Activated T-helper 2 cell treated with anti-CD3 and anti-CD28 coated beads, Interferon-gamma antibody, Interleukin-2, Interleukin-4, amounts not matched to agents 10 μg/mL and 5 μg/mL and 100 μg/mL, durations not matched to agents 14 hours and 24 hours and 36 hours (primary cell): Measurements from ENCODE around the gene SNX8. TPM values are rescaled to one million over a fixed set of nuclear protein-coding genes. Genes with fewer than 3 reads are reported as not detected.

Experiments used
- DNase-seq: peaks from one replicate; pipeline ENCODE4 v3.0.0; 2021; ENCODE audit warnings: low spot score
- H3K27ac Mint-ChIP-seq: one replicate; pipeline ENCODE4 v1.8.0; 2021; ENCODE audit warnings: mixed read lengths
- H3K27me3 Mint-ChIP-seq: one replicate; pipeline ENCODE4 v1.8.0; 2021; ENCODE audit warnings: low read depth, mixed read lengths
- H3K36me3 Mint-ChIP-seq: one replicate; pipeline ENCODE4 v1.8.0; 2021; ENCODE audit warnings: low read depth, mixed read lengths
- H3K4me1 Mint-ChIP-seq: one replicate; pipeline ENCODE4 v1.8.0; 2021; ENCODE audit warnings: low read depth, mixed read lengths
- H3K4me3 Mint-ChIP-seq: one replicate; pipeline ENCODE4 v1.8.0; 2021; ENCODE audit warnings: low read depth, mild to moderate bottlenecking, moderate library complexity, mixed read lengths
- H3K9me3 Mint-ChIP-seq: one replicate; pipeline ENCODE4 v1.8.0; 2021; ENCODE audit warnings: mixed read lengths
- intact Hi-C: fragments of 100-400 bp; cut with micrococcal nuclease; formaldehyde crosslinking; loops from one replicate; pipeline ENCODE4 v1.15.1; 2023
- total RNA-seq: library from RNA; stranded (reverse); gene quantifications from 2 replicates; pipeline ENCODE4 v1.2.3, GENCODE V29; 2022

Gene SNX8
- total RNA-seq, 1 donor from 2014 or later = 38.7 TPM

GRCh38 chr7:2214636-2215035 lies 99.6 kb downstream of the SNX8 start:
- intact Hi-C loops = no loop called here
- H3K4me3 Mint-ChIP-seq = no peak overlapping the region
- no peak for DNase-seq
- no peaks in the 10 kb centered on the region for H3K9me3 Mint-ChIP-seq
- peaks cover 3% of the 10 kb centered on the region for H3K4me1 Mint-ChIP-seq
- H3K27me3 Mint-ChIP-seq = no peaks in the 10 kb centered on the region
- H3K36me3 Mint-ChIP-seq = peaks cover 46% of the 10 kb centered on the region
- no peak overlapping the region for H3K27ac Mint-ChIP-seq

DNA sequence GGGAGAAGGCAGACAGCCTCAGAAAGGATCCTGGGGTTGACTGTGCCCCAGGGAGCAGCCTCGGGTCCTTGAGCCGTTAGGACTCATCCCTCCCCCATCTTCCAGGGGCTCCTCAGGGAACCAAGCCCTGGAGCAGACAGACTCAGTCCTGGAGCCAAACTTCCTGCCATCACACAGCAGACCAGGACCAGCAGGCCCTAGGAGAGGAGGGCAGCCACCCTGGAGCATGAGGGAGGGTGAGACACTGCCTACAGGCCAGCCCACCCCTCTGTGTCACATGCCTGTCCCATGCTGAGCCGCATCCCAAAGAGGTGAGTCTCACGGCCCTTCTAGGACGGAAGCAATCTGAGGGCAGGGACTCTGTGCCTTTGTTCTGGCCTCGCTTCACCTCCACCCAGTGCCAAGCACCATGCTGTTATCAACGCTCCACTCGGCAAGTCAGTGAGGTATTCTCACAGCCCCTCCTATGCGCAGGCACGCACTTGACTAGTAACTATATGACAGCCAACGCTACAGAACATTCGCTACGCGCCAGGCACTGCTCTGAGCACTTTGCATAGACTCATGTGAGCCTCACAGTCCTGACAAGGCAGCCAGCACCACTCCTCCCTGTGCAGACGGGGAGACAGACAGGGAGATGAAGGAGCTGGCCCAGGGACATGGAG lies 100.6 kb downstream of the SNX8 start:
- no peaks in the 10 kb centered on the region for H3K27me3 Mint-ChIP-seq
- intact Hi-C loops = no loop called here
- DNase-seq = no peak
- peaks cover 46% of the 10 kb centered on the region for H3K36me3 Mint-ChIP-seq
- H3K27ac Mint-ChIP-seq = peak overlapping the region; percentile 67
- H3K9me3 Mint-ChIP-seq = no peaks in the 10 kb centered on the region
- H3K4me3 Mint-ChIP-seq = no peak overlapping the region
- peaks cover 3% of the 10 kb centered on the region for H3K4me1 Mint-ChIP-seq

DNA sequence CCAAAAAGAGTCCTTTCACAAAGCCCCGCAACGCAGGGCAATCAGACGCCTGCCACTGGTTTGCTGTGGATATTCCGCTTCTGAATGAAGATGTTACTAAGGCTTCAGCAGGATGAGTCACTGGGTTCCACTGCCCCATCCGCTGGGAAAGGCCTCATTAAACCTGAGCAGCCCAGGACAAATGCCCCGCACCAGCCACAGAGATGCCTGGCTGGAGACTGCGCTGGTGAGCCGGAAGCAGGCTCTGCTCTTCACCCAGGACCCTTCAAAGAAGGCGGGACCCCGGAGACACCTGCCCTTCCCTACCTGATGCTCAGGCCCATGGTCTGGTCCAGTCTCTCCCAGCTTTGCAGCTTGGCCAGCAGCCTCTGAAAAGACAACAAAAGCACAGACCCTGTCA lies 101.3 kb downstream of the SNX8 start:
- no peak for DNase-seq
- H3K9me3 Mint-ChIP-seq = no peaks in the 10 kb centered on the region
- H3K27me3 Mint-ChIP-seq = no peaks in the 10 kb centered on the region
- no peak overlapping the region for H3K27ac Mint-ChIP-seq
- H3K36me3 Mint-ChIP-seq = peaks cover 48% of the 10 kb centered on the region
- no peak overlapping the region for H3K4me3 Mint-ChIP-seq
- intact Hi-C loops = no loop called here
- H3K4me1 Mint-ChIP-seq = peaks cover 3% of the 10 kb centered on the region

GRCh38 chr7:2211926-2212325 lies 102.3 kb downstream of the SNX8 start:
- peaks cover 3% of the 10 kb centered on the region for H3K4me1 Mint-ChIP-seq

DNA sequence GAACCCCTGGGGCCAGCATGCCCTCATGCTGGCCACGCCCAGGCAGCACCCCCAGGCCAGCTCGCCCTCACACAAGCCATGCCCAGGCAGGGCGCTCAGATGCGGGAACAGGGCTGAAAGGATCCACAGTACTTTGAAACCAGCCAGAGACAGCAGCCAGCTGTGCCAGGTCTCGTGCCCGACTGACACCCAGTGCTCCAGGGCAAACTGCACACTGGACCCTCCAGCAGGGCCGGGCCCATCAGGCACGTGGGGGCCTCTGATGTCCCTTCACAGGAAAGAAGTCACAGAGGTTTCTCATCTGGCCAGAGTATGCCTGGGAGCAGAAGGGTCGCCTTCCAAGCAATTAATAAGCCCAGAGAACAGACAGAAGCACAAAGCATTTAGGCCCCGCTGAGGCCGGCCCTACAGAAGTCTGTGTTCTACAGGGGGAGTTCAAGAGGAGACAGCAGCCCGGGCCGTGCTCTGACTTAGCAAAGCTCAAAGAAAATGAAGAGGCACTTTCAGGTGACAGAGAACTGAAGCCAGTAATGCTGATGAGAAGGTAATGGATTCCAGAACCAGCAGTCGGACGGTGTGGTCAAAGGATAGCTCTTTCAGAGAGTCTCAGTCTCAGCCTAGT lies 102.9 kb downstream of the SNX8 start:
- DNase-seq = no peak
- H3K9me3 Mint-ChIP-seq = no peaks in the 10 kb centered on the region
- H3K4me3 Mint-ChIP-seq = no peak overlapping the region
- no peak overlapping the region for H3K27ac Mint-ChIP-seq
- peaks cover 3% of the 10 kb centered on the region for H3K4me1 Mint-ChIP-seq
- intact Hi-C loops = no loop called here
- no peaks in the 10 kb centered on the region for H3K27me3 Mint-ChIP-seq
- peaks cover 47% of the 10 kb centered on the region for H3K36me3 Mint-ChIP-seq

More at GRCh38 chr7:2211926-2212325, 102.3 kb downstream of the SNX8 start:
- Mint-ChIP-seq H3K27ac (no peak overlapping the region), H3K9me3 (no peaks in the 10 kb centered on the region), H3K27me3 (no peaks in the 10 kb centered on the region), H3K4me3 (no peak overlapping the region), H3K36me3 (peaks cover 49% of the 10 kb centered on the region)
- no peak for DNase-seq
- intact Hi-C loops = no loop called here

DNA sequence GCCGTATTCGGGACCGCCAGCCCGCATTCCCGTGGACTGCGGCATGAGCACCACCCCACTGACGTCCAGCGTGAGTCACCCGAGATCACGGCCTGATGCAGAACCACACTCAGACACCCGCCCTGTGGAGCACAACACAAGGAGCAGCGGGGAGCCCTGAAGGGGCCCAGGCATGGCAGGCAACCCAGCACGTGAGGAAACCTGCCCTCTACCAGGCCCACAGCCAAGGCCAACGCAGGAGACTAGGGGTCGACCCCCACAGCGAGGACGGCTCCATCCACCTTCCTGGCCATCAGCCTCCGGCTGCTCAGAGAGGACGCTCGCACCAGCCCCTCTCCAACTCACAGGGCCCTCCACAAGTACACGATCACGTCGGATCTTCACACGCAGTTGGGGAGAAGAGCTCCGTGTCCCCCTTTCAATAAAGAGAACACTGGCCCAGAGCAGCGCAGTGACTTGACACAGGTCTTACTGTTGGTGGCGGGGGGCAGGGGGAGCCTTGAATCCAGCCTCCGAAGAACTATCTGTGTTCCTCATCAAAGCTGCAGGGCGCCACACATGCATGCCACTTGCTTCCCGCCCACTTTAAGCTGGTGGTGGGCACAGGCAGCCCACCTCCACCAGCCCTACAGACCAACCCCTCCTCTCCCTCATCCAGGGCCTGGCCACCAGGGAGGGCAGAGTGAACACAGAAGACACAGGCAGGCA lies 103.5 kb downstream of the SNX8 start:
- H3K27me3 Mint-ChIP-seq = no peaks in the 10 kb centered on the region
- no peak overlapping the region for H3K27ac Mint-ChIP-seq
- no peak overlapping the region for H3K4me3 Mint-ChIP-seq
- no peak for DNase-seq
- intact Hi-C loops = no loop called here
- no peaks in the 10 kb centered on the region for H3K9me3 Mint-ChIP-seq
- peaks cover 42% of the 10 kb centered on the region for H3K36me3 Mint-ChIP-seq
- H3K4me1 Mint-ChIP-seq = peaks cover 3% of the 10 kb centered on the region

DNA sequence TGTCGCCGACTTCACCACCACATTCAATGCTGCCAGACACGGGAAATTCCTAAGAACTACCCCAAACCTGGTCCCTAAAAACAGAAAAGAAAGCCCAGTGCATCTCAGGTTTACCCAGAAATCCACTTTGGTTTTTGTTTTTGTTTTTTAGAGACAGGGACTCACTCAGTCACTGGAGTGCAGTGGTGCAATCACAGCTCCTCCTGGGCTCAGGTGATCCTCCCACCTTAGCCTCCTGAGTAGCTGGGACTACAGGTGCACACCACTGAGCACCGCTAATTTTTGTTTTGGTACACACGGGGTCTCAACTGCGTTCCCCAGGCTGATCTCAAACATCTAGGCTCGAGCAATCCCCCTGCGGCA lies 104.3 kb downstream of the SNX8 start:
- Mint-ChIP-seq H3K4me1 (peaks cover 1% of the 10 kb centered on the region), H3K4me3 (no peak overlapping the region), H3K36me3 (peaks cover 37% of the 10 kb centered on the region), H3K27me3 (no peaks in the 10 kb centered on the region), H3K27ac (no peak overlapping the region), H3K9me3 (no peaks in the 10 kb centered on the region)
- intact Hi-C loops = no loop called here
- DNase-seq = no peak

GRCh38 chr7:2209146-2209960 lies 104.9 kb downstream of the SNX8 start:
- DNase-seq = peak; percentile 17
- Mint-ChIP-seq H3K4me3 (no peak overlapping the region), H3K27me3 (no peaks in the 10 kb centered on the region), H3K36me3 (peaks cover 37% of the 10 kb centered on the region), H3K9me3 (no peaks in the 10 kb centered on the region), H3K4me1 (no peaks in the 10 kb centered on the region), H3K27ac (peak overlapping the region; percentile 3)
- intact Hi-C loops = no loop called here

DNA sequence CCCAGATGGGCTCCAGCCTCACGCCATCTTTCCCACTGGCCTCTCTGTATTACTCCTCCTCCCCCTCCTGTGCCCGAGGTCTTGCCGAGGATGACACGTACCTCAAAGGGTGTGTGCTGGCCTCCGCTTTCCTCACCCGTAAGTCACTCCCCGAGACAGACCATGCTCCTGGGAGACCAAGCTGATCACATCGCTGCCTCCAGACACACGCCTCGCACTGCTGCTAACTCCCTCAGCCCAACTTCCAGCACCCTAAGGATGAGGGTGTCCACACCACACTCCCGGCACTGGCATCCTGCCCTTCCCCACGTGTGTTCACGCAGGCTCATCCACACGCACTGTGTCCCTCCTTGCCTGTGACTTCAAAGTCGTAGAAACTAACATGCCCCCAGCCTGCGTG lies 105.5 kb downstream of the SNX8 start:
- Mint-ChIP-seq H3K4me1 (no peaks in the 10 kb centered on the region), H3K36me3 (peaks cover 33% of the 10 kb centered on the region), H3K9me3 (no peaks in the 10 kb centered on the region), H3K4me3 (no peak overlapping the region), H3K27ac (no peak overlapping the region), H3K27me3 (no peaks in the 10 kb centered on the region)
- intact Hi-C loops = no loop called here
- no peak for DNase-seq

GRCh38 chr7:2205036-2205780 lies 109.0 kb downstream of the SNX8 start:
- H3K36me3 Mint-ChIP-seq = peaks cover 25% of the 10 kb centered on the region
- no peak overlapping the region for H3K4me3 Mint-ChIP-seq
- intact Hi-C loops = no loop called here
- H3K27me3 Mint-ChIP-seq = no peaks in the 10 kb centered on the region
- no peak overlapping the region for H3K27ac Mint-ChIP-seq
- no peaks in the 10 kb centered on the region for H3K4me1 Mint-ChIP-seq
- DNase-seq = no peak
- H3K9me3 Mint-ChIP-seq = no peaks in the 10 kb centered on the region

DNA sequence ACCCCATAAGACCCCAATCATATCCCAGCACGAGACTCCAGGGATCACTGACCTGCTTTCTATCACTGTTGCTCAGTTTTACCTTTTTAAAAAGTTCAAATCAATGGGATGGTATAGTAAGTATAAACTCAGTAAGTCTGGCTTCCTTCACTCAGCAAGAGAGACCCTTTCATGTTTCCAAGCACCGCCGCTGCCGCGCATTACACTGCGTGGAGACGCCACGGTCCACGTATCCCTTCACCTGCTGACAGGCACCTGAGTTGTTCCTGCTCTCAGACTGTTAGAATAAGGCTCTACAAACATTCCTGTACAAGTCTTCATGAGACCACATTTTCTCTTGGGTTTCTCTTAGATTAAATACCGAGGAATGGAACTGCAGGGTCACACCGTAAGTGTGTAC lies 109.8 kb downstream of the SNX8 start:
- H3K4me1 Mint-ChIP-seq = no peaks in the 10 kb centered on the region
- no peak overlapping the region for H3K27ac Mint-ChIP-seq
- H3K36me3 Mint-ChIP-seq = peaks cover 27% of the 10 kb centered on the region
- no peaks in the 10 kb centered on the region for H3K27me3 Mint-ChIP-seq
- H3K4me3 Mint-ChIP-seq = no peak overlapping the region
- H3K9me3 Mint-ChIP-seq = no peaks in the 10 kb centered on the region
- DNase-seq = no peak
- intact Hi-C loops = no loop called here

DNA sequence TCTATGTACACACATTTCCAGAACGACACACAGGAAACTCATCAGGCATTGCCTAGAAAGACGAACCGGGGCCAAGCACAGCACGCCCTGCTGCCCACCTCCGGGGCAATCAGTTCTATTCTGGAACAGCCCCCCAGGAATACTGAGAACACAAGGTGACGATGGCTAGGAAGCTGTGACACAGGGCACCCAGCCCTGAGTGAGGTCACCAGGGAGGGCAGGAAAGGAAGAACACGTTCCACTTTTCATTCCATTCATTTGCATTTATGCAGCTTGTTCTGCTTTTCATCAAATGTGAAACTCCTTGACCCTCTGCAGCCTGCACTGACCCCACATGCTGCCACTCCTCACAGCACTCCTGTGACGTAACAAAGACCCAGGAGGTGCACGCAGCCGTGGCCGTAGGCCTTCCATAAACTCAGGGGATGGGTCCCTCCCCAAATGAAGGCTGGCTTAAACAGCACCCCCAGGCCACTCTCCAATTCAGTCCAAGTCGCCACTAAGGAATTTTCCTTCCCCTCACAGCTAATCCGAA lies 110.4 kb downstream of the SNX8 start:
- intact Hi-C loops = no loop called here
- Mint-ChIP-seq H3K27ac (no peak overlapping the region), H3K4me1 (no peaks in the 10 kb centered on the region), H3K27me3 (no peaks in the 10 kb centered on the region), H3K9me3 (no peaks in the 10 kb centered on the region), H3K36me3 (peaks cover 25% of the 10 kb centered on the region), H3K4me3 (no peak overlapping the region)
- no peak for DNase-seq
